MM.1S (cell line): Measurements from ENCODE around the gene ZMIZ1.

Experiments used
- CTCF ChIP-seq: fragments of 300-600 bp; sonication (generic); IDR thresholded peaks from 2 replicates; pipeline ENCODE4 v1.5.1; 2016; ENCODE audit warnings: antibody characterized with exemption, low read length, mixed read lengths
- EZH2 ChIP-seq: fragments of 300-600 bp; sonication (generic); optimal IDR thresholded peaks from 2 replicates; pipeline ENCODE3; 2017; ENCODE audit warnings: low read depth, mild to moderate bottlenecking, antibody characterized with exemption, low read length, mixed read lengths

- no peak for TF ChIP-seq CTCF
- TF ChIP-seq EZH2: no peak
These were observed 226.8 kb downstream of the ZMIZ1 start for GRCh38 chr10:79295563-79295962.
